ENCODE data around the gene HCRTR2.
"Not testable (repeated sequence)": the region's sequence is repeated elsewhere in the genome, so short reads cannot be mapped to it uniquely, and the experiment has no call there.

HCRTR2 gene

GRCh38 chr6:55142610-55143009 is 31.7 kb upstream of the HCRTR2 start:
- no peak overlapping the region for H3K4me3 ChIP-seq (ENCODE audit: low read depth, low read length)
- no peak for TF ChIP-seq CTCF (IDR thresholded peaks at IDR 0.05; ENCODE audit: low read depth, low read length, missing control alignments)
- no peak for DNase-seq (ENCODE audit: low read depth)
- in situ Hi-C loops (cut with HindIII; ENCODE audit: low sequenced_read_pairs), result no loop called here

GRCh38 chr6:55153284-55153683 is 21.0 kb upstream of the HCRTR2 start:
- in situ Hi-C loops (cut with HindIII; ENCODE audit: low sequenced_read_pairs), result no loop called here
- no peak for DNase-seq (ENCODE audit: low read depth)
- H3K4me3 ChIP-seq (ENCODE audit: low read depth, low read length), result no peak overlapping the region
- no peak for TF ChIP-seq CTCF (IDR thresholded peaks at IDR 0.05; ENCODE audit: low read depth, low read length, missing control alignments)

GRCh38 chr6:55158784-55159183 is 15.5 kb upstream of the HCRTR2 start:
- H3K4me3 ChIP-seq (ENCODE audit: low read depth, low read length); DNase-seq (ENCODE audit: low read depth); in situ Hi-C loops (cut with HindIII; ENCODE audit: low sequenced_read_pairs): not testable (repeated sequence)

GRCh38 chr6:55167860-55168259 is 6.5 kb upstream of the HCRTR2 start:
- DNase-seq (ENCODE audit: low read depth), result no peak
- in situ Hi-C loops (cut with HindIII; ENCODE audit: low sequenced_read_pairs), result no loop called here
- no peak for TF ChIP-seq CTCF (IDR thresholded peaks at IDR 0.05; ENCODE audit: low read depth, low read length, missing control alignments)

GRCh38 chr6:55175078-55176049 is 1.0 kb downstream of the HCRTR2 start:
- no peak for DNase-seq (ENCODE audit: low read depth)
- in situ Hi-C loops (cut with HindIII; ENCODE audit: low sequenced_read_pairs), result no loop called here
- no peak for TF ChIP-seq CTCF (IDR thresholded peaks at IDR 0.05; ENCODE audit: low read depth, low read length, missing control alignments)
- peak overlapping the region; percentile 36 for H3K4me3 ChIP-seq (ENCODE audit: low read depth, low read length)

More at GRCh38 chr6:55167860-55168259, 6.5 kb upstream of the HCRTR2 start:
- no peak overlapping the region for H3K4me3 ChIP-seq (ENCODE audit: low read depth, low read length)

- no peak for TF ChIP-seq CTCF (IDR thresholded peaks at IDR 0.05; ENCODE audit: low read depth, low read length, missing control alignments)
- H3K4me3 ChIP-seq (ENCODE audit: low read depth, low read length), result no peak overlapping the region
- peak; percentile 18 for DNase-seq (ENCODE audit: low read depth)
- in situ Hi-C loops (cut with HindIII; ENCODE audit: low sequenced_read_pairs), result no loop called here
These were observed 2.6 kb downstream of the HCRTR2 start for GRCh38 chr6:55176958-55177357.

- DNase-seq (ENCODE audit: low read depth), result no peak
- no peak overlapping the region for H3K4me3 ChIP-seq (ENCODE audit: low read depth, low read length)
- TF ChIP-seq CTCF (IDR thresholded peaks at IDR 0.05; ENCODE audit: low read depth, low read length, missing control alignments), result no peak
- in situ Hi-C loops (cut with HindIII; ENCODE audit: low sequenced_read_pairs), result no loop called here
These were observed 5.9 kb downstream of the HCRTR2 start for GRCh38 chr6:55180258-55180657.
